ENCODE results near the gene EN1. TPM values are rescaled to one million over a fixed set of nuclear protein-coding genes. Genes with fewer than 3 reads are reported as not detected.

Gene EN1
- total and polyA plus RNA-seq, 2 experiments from 2014 or later: 0.21 to 0.24 TPM

DNA sequence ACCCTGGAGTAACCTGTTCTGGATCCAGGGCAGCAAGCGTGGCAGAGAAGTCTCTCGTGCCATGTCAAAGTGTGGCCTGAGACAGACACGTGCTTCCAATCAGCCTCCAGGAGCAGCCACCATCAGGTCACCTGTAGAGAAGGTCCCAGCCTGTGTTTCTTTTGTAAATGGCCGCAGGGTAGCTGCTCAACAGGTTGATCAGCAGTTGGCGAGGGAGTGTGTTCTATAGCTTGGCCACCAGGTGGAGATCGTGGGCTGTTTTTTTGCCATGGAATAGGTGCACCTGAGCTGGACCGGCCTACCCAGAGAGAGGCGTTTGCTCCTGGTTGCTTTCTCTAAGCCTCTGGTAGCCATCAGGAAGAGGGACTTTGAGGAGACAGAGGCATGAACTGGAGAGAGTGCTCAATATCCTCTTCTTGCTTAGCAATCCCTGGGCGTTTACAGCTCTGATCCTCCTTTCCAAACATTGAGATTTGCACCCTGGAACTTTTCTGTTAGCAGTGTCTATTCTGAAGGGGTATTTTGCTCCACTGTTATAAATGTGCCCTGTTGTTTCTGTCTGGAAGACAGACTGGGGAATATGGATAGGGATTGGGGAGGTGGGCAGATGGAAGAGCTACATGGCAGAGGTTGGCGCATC, 34.2 kb upstream of the EN1 start (continued):
- TF ChIP-seq ZNF331 (CRISPR knock-in tag; IDR thresholded peaks at IDR 0.05; ENCODE audit: low read depth): no peak

DNA sequence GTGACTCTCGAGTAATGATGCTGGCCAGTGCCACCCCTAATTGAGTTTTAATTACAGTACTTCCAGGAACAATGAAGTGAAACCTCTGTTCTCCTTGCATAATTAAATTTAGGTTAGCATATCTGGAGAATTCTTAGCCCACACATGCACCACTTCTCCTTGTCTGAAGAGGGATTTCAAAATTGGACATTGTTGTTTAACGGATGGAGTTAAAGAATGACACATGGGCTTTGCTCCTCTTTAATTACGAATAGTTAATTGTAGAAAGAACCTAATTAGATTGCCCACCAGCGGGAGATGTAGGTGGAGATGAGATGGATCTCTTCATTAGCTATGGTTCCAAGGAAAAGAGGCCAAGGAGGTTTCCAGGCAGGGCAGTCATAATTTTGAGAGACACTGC, 33.1 kb upstream of the EN1 start:
- no peak overlapping the region for H3K27ac ChIP-seq (ENCODE audit: low read depth)
- no peaks in the 10 kb centered on the region for H4K20me1 ChIP-seq (replicated peaks; ENCODE audit: insufficient read depth)
- H3K79me2 ChIP-seq (replicated peaks; ENCODE audit: insufficient read depth): no peaks in the 10 kb centered on the region
- no peak for DNase-seq (ENCODE audit: low spot score)
- peaks cover 6% of the 10 kb centered on the region; the same call in 1 of the 2 replicates for H3K9me2 ChIP-seq (ENCODE audit: insufficient read depth)
- no peaks in the 10 kb centered on the region; the same call in 1 of the 2 replicates for H3K36me3 ChIP-seq (ENCODE audit: insufficient read depth)
- H3K4me1 Mint-ChIP-seq: peaks cover 2% of the 10 kb centered on the region; the same call in 2 of the 3 replicates
- H3F3A ChIP-seq (replicated peaks; ENCODE audit: low read depth): no peaks in the 10 kb centered on the region
- no peak for ATAC-seq
- peaks cover 14% of the 10 kb centered on the region for H3K27me3 Mint-ChIP-seq (ENCODE audit: insufficient read depth, low read depth, poor library complexity)
- H3K4me3 Mint-ChIP-seq: no peak overlapping the region
- no peaks in the 10 kb centered on the region for H3K4me1 ChIP-seq (ENCODE audit: insufficient read depth)
- no peak overlapping the region for H3K4me3 ChIP-seq
- TF ChIP-seq JUNB (IDR thresholded peaks at IDR 0.05; ENCODE audit: unreplicated experiment): no peak
- TF ChIP-seq CREB1 (CRISPR knock-in tag; IDR thresholded peaks at IDR 0.05; ENCODE audit: low read depth): no peak
- TF ChIP-seq, protein P1, sequence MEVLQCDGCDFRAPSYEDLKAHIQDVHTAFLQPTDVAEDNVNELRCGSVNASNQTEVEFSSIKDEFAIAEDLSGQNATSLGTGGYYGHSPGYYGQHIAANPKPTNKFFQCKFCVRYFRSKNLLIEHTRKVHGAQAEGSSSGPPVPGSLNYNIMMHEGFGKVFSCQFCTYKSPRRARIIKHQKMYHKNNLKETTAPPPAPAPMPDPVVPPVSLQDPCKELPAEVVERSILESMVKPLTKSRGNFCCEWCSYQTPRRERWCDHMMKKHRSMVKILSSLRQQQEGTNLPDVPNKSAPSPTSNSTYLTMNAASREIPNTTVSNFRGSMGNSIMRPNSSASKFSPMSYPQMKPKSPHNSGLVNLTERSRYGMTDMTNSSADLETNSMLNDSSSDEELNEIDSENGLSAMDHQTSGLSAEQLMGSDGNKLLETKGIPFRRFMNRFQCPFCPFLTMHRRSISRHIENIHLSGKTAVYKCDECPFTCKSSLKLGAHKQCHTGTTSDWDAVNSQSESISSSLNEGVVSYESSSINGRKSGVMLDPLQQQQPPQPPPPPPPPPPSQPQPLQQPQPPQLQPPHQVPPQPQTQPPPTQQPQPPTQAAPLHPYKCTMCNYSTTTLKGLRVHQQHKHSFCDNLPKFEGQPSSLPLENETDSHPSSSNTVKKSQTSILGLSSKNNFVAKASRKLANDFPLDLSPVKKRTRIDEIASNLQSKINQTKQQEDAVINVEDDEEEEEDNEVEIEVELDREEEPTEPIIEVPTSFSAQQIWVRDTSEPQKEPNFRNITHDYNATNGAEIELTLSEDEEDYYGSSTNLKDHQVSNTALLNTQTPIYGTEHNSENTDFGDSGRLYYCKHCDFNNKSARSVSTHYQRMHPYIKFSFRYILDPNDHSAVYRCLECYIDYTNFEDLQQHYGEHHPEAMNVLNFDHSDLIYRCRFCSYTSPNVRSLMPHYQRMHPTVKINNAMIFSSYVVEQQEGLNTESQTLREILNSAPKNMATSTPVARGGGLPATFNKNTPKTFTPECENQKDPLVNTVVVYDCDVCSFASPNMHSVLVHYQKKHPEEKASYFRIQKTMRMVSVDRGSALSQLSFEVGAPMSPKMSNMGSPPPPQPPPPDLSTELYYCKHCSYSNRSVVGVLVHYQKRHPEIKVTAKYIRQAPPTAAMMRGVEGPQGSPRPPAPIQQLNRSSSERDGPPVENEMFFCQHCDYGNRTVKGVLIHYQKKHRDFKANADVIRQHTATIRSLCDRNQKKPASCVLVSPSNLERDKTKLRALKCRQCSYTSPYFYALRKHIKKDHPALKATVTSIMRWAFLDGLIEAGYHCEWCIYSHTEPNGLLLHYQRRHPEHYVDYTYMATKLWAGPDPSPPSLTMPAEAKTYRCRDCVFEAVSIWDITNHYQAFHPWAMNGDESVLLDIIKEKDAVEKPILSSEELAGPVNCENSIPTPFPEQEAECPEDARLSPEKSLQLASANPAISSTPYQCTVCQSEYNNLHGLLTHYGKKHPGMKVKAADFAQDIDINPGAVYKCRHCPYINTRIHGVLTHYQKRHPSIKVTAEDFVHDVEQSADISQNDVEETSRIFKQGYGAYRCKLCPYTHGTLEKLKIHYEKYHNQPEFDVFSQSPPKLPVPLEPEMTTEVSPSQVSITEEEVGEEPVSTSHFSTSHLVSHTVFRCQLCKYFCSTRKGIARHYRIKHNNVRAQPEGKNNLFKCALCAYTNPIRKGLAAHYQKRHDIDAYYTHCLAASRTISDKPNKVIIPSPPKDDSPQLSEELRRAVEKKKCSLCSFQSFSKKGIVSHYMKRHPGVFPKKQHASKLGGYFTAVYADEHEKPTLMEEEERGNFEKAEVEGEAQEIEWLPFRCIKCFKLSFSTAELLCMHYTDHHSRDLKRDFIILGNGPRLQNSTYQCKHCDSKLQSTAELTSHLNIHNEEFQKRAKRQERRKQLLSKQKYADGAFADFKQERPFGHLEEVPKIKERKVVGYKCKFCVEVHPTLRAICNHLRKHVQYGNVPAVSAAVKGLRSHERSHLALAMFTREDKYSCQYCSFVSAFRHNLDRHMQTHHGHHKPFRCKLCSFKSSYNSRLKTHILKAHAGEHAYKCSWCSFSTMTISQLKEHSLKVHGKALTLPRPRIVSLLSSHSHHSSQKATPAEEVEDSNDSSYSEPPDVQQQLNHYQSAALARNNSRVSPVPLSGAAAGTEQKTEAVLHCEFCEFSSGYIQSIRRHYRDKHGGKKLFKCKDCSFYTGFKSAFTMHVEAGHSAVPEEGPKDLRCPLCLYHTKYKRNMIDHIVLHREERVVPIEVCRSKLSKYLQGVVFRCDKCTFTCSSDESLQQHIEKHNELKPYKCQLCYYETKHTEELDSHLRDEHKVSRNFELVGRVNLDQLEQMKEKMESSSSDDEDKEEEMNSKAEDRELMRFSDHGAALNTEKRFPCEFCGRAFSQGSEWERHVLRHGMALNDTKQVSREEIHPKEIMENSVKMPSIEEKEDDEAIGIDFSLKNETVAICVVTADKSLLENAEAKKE (CRISPR knock-in tag; IDR thresholded peaks at IDR 0.05): no peak
- no peak for TF ChIP-seq EZH2phosphoT487 (IDR thresholded peaks at IDR 0.05; ENCODE audit: unreplicated experiment)
- TF ChIP-seq, protein P2, sequence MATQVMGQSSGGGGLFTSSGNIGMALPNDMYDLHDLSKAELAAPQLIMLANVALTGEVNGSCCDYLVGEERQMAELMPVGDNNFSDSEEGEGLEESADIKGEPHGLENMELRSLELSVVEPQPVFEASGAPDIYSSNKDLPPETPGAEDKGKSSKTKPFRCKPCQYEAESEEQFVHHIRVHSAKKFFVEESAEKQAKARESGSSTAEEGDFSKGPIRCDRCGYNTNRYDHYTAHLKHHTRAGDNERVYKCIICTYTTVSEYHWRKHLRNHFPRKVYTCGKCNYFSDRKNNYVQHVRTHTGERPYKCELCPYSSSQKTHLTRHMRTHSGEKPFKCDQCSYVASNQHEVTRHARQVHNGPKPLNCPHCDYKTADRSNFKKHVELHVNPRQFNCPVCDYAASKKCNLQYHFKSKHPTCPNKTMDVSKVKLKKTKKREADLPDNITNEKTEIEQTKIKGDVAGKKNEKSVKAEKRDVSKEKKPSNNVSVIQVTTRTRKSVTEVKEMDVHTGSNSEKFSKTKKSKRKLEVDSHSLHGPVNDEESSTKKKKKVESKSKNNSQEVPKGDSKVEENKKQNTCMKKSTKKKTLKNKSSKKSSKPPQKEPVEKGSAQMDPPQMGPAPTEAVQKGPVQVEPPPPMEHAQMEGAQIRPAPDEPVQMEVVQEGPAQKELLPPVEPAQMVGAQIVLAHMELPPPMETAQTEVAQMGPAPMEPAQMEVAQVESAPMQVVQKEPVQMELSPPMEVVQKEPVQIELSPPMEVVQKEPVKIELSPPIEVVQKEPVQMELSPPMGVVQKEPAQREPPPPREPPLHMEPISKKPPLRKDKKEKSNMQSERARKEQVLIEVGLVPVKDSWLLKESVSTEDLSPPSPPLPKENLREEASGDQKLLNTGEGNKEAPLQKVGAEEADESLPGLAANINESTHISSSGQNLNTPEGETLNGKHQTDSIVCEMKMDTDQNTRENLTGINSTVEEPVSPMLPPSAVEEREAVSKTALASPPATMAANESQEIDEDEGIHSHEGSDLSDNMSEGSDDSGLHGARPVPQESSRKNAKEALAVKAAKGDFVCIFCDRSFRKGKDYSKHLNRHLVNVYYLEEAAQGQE (IDR thresholded peaks at IDR 0.05; ENCODE audit: unreplicated experiment): no peak
- no peak for TF ChIP-seq ZNF331 (CRISPR knock-in tag; IDR thresholded peaks at IDR 0.05; ENCODE audit: low read depth)
- no peak for TF ChIP-seq EZH2 (IDR thresholded peaks at IDR 0.05; ENCODE audit: low read depth, unreplicated experiment)
- no peak for TF ChIP-seq POLR2AphosphoS5 (IDR thresholded peaks at IDR 0.05; ENCODE audit: low read depth)
- TF ChIP-seq, protein P3, sequence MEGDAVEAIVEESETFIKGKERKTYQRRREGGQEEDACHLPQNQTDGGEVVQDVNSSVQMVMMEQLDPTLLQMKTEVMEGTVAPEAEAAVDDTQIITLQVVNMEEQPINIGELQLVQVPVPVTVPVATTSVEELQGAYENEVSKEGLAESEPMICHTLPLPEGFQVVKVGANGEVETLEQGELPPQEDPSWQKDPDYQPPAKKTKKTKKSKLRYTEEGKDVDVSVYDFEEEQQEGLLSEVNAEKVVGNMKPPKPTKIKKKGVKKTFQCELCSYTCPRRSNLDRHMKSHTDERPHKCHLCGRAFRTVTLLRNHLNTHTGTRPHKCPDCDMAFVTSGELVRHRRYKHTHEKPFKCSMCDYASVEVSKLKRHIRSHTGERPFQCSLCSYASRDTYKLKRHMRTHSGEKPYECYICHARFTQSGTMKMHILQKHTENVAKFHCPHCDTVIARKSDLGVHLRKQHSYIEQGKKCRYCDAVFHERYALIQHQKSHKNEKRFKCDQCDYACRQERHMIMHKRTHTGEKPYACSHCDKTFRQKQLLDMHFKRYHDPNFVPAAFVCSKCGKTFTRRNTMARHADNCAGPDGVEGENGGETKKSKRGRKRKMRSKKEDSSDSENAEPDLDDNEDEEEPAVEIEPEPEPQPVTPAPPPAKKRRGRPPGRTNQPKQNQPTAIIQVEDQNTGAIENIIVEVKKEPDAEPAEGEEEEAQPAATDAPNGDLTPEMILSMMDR (conservative IDR thresholded peaks at IDR 0.05; ENCODE audit: low read depth in 2 of 2): no peak
- TF ChIP-seq, protein P4, sequence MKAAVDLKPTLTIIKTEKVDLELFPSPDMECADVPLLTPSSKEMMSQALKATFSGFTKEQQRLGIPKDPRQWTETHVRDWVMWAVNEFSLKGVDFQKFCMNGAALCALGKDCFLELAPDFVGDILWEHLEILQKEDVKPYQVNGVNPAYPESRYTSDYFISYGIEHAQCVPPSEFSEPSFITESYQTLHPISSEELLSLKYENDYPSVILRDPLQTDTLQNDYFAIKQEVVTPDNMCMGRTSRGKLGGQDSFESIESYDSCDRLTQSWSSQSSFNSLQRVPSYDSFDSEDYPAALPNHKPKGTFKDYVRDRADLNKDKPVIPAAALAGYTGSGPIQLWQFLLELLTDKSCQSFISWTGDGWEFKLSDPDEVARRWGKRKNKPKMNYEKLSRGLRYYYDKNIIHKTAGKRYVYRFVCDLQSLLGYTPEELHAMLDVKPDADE (IDR thresholded peaks at IDR 0.05): no peak
- no peak for TF ChIP-seq ZNF114 (CRISPR knock-in tag; IDR thresholded peaks at IDR 0.05)
- TF ChIP-seq NANOG (IDR thresholded peaks at IDR 0.05; ENCODE audit: borderline replicate concordance): no peak
- TF ChIP-seq STAT1 (IDR thresholded peaks at IDR 0.05; ENCODE audit: unreplicated experiment): no peak
- 0 out of 2 replicates have a peak, but pooled peaks cover 3% of the 10 kb centered on the region for H3K27me3 ChIP-seq (ENCODE audit: insufficient read depth)
- H2AFZ ChIP-seq: no peak overlapping the region
- H3K27ac Mint-ChIP-seq: no peak overlapping the region
- no peaks in the 10 kb centered on the region; the same call in 2 of the 3 replicates for H3K36me3 Mint-ChIP-seq (ENCODE audit: low read depth)
- no peaks in the 10 kb centered on the region for H3K9me3 Mint-ChIP-seq
- H3K4me2 ChIP-seq: no peak overlapping the region

All from GM23338 (cell line).